Activated CD4-positive, alpha-beta T cell treated with anti-CD3 and anti-CD28 coated beads, Interleukin-2, amount 50 U/mL, for 4 hours (primary cell): ENCODE results near the gene WWC1.

Source experiments
- DNase-seq, 2 experiments: peaks; one replicate each; pipeline ENCODE4 v3.0.0-alpha.2; 2020

The WWC1 gene

DNA sequence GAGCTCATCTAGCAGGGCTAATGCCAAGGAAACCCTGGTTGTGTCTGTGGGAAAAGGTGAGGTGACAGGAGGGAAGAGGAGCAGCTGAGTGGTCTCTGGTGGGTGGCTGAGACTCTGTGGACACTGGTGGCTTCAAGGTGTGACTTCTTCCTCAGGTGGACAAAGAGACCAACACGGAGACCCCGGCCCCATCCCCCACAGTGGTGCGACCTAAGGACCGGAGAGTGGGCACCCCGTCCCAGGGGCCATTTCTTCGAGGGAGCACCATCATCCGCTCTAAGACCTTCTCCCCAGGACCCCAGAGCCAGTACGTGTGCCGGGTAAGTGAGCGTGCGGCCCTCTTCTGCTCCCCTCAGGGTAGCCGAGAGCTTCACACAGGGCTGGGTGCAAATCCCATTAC lies 163.8 kb downstream of the WWC1 start:
- DNase-seq, result no peak

DNA sequence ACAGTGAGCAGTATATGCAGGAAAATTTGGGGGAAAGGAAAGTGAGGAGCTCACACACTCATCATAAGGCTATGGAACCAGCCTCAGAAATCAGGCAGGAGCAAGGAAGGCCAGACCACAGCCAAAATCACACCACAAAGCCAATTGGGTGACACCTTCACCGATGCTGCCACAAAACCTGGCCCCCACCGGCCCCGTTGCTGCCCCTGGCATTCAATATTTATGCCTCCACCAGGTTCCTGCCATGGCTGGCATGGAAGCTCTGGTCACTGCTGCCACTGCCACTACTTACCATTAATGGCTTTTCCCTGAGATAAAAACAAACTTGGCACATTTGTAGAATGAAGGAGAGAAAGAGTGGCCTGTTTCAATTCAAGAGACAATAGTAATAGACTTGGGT lies 166.1 kb downstream of the WWC1 start:
- no peak for DNase-seq

DNA sequence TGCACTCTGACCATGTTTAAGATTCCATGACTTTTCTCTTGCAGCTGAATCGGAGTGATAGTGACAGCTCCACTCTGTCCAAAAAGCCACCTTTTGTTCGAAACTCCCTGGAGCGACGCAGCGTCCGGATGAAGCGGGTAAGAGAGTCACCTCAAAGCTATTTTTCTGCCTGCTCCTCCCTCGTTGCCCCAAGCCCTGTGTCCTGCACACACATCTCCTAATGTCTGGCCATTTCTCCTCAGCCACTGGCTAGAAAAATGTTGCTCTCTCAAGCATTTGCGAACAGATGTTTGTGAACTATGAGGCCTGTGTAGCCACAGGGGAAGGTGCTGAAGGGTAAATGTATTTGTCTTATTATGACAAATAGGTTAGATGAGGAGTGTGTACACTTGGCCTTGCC lies 169.2 kb downstream of the WWC1 start:
- DNase-seq, result no peak

DNA sequence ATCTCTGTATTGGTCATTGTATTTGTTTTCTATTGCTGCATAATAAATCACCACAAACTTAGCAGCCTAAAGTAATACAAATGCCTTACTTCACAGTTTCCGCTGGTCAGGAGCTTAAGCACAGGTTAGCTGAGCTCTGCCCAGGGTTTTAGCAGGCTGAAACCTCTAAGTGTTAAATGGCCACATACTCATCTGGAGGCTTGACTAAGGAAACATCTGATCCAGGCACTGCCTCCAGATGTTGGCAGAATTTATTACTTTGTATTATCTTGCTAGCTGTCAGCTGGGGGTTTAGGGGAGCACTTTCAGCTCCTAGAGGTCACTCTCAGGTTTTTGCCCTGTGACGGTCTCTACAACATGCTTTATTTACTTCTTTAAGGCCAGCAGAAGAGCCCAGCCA lies 171.6 kb downstream of the WWC1 start:
- DNase-seq, result no peak

DNA sequence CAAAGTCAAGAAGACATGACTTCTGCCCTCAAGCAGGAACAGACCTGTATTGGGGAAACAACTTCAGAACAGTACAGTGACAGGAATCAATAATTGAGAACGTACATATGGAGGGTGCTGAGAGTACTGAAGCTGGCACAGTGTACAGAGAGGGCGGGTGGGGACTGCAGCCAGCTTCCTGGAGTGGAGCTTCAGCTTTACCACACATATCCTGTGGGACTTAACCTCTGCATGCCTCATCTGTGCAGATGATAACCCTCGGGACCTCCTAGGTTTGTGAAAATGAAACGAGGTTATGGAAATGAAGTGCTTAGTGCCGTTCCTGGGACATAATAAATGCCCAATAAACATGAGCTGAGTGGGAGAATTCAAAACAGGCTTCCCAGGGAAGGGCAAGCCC lies 172.8 kb downstream of the WWC1 start:
- no peak for DNase-seq

DNA sequence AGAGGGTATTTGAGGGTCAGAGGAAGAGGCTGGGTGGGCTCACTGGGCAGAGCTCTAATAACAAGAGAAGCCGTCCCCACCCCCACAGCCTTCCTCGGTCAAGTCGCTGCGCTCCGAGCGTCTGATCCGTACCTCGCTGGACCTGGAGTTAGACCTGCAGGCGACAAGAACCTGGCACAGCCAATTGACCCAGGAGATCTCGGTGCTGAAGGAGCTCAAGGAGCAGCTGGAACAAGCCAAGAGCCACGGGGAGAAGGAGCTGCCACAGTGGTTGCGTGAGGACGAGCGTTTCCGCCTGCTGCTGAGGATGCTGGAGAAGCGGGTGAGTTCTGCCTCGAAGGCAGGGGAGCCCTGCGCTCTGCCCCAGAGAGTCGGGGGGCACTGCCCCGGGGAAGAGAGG lies 173.2 kb downstream of the WWC1 start:
- no peak for DNase-seq

DNA sequence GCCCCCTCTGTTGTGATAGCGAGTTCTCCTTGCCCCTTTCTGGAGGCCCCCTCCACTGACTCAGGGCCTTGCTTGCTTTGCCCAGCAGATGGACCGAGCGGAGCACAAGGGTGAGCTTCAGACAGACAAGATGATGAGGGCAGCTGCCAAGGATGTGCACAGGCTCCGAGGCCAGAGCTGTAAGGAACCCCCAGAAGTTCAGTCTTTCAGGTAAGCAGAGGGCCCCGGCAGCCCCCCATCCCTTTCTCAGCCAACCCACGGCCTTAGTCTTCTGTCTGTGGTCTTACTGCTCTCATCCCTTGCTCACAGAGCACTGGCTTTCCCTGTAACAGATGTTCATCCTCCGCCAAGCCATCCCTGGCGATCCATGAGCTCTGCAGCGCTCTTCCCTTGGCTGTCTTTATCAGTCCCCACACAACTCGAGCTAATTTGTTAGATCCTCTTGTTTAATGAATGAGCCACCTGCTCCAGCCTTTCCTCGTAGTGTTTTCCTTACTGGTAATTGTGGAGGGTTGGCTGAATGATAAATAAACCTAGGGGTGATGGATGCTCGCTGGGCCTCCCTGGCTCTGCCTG lies 176.4 kb downstream of the WWC1 start:
- no peak for DNase-seq

DNA sequence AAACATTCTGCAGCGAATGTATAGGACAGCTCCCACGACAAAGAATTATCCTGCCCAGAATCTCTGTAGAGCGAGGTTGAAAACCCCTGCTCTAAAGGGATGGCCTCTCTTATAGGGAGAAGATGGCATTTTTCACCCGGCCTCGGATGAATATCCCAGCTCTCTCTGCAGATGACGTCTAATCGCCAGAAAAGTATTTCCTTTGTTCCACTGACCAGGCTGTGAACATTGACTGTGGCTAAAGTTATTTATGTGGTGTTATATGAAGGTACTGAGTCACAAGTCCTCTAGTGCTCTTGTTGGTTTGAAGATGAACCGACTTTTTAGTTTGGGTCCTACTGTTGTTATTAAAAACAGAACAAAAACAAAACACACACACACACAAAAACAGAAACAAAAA lies 177.4 kb downstream of the WWC1 start:
- DNase-seq, result no peak

DNA sequence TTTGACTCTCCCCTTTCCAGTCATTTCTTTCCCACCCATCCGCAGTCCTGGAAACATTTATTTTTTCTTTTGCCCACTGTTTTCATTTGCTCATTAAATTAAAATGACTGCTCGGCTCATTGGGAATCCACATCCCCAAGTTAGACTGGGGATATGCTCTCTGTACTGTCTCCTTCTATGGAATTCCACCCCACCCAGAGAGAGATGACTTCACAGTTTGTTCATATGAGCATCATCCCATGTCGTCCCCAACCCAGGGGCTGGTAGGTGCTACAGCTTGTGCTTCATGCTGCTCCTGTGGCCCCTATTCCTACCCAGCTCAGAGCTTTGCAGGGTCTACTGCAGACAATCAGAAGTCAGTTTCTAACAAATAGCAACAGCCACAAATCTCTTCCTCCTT lies 178.4 kb downstream of the WWC1 start:
- no peak for DNase-seq

DNA sequence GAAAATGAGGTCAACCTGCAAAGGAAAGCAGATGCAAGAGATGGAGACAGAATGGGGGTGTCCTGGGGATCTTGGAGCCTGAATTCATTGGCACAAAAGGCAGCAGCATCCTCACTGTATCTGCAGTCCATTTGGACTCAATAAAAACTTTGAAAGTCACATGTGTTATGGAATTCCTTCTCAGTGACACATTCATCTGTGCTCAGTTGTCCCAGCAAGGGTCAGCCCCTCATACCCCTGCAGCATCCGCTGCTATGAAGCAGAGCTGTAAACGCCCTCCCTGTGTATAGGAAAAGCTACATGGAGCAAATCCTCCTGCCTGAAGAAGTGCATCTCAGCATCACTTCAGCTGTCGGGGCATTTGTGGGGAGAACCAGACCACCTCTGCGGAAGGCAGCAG lies 180.3 kb downstream of the WWC1 start:
- no peak for DNase-seq

DNA sequence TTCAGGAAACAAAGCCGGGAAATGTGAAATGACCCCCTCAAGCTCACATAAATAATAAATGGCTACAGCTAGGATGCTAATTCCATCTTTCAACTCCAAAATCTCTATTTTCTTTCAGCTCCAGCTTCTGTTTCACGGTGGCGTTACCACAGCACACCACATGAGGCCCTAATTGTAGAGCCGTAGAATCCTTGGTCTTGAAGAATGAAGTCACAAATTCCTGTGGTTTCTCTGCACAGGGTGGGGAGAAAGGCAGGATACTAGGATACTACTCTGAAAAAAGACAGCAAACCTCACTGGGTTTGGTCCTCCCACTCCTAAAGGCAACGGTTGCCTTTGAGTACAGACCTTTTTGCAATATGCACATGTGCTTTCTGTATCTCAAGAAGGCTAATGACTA lies 180.9 kb downstream of the WWC1 start:
- no peak for DNase-seq

DNA sequence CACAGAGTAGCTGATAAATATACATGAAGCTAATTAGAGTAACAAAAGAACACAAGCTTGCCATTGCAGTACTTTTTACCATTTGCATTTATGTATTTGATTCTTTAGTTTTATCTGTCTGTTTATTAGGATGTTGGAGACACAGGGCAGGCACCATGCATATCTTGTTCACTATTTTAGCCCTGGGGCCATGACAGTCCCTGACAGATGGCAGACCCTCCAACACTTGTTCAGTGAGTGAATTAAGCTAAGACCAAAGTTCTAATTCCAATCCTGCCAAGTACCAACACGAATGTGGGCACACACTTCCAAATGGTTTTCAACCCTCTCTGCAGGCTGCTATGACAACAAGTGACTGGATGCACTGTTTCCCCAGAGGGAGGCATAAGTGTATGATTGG lies 182.9 kb downstream of the WWC1 start:
- DNase-seq, result no peak

DNA sequence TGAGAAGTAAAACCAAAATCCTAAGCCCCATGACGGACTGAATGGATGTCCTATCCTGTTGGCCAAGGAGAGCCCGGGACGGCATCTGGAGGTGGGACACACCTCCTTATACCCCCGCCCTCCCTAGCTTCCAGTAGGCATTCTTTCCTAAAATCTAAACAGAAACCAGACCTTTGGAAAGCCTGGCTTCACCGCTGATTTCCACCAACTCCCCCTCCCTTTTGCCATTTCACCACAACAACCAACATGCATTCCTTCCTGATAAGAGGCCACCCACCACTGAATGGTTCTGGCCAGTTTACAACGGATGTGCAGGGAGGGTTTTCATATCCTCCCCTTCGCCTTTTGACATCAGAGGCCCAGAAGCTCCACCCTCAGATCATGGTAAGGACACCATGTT lies 185.6 kb downstream of the WWC1 start:
- DNase-seq, result no peak

DNA sequence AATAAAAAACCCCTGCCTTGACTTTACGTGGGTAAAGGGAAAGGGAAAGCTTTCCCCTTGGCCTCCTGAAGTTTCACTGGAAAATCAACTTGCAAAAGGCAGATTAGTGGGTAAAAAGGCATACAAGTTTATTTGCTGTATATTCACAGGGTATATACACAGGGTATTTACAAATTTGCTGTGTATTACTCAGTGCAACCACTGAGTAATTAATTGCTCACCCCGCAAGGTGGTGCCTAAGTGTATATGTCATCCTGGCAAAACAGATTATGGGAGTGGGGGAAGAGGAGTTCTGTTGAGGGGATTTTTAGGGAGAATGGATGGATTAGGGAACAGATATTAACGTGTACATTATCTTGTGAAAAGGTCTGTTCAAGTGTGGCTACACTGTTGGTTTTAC lies 187.7 kb downstream of the WWC1 start:
- no peak for DNase-seq

DNA sequence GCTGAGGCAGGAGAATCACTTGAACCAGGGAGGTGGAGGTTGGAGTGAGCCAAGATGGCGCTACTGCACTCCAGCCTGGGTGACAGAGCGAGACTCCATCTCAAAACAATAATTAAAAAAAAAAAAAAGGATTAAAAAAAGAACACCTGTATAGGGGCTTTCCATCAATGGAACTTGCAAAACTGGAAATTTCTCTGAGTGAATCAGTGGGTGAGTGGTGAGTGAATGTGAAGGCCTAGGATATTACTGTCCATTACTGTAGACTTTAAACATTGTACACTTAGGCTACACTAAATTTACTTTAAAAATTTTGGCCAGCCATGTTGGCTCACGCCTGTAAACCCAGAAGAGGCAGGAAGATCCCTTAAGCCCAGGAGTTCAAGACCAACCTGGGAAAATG lies 189.2 kb downstream of the WWC1 start:
- no peak for DNase-seq

DNA sequence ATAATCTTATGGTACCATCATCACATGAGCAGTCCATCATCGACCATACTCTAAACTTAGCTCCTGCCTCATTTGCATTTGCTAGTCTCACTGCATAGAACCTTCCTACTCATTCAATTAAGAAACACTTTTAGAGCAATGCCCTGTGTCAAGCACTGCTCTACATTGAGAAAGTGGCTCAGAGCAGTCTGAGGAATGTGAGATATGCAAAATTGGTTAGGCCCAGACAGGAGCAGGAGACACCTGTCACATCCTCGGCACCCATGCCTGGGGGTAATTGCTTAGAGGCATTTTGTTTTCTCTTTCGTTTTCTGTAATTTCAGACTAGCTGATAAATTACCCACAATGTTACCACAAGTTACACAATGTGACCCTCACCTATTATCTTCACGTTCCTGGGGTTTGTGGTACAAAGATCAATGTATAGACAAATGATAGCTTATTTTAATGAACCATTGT lies 189.9 kb downstream of the WWC1 start:
- DNase-seq, result no peak

DNA sequence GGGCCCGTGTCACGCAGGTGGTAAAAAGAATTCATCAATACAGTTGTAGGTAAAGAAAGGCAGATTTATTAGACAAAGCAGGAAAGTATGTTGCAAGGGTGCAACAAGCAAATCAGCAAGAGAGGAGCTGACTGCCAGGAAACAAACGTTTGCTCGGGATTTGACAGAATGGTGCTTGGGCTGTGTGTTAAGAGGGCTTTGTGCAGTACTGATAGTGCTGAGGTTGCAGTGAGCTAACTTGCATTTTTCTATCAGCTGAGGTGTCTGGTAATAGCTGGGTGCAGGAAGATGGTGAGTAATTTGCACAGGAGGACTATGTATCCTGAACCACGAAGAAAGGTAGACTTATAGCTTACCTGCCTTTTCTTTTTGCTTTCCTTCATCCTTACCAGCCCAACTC lies 190.9 kb downstream of the WWC1 start:
- no peak for DNase-seq

DNA sequence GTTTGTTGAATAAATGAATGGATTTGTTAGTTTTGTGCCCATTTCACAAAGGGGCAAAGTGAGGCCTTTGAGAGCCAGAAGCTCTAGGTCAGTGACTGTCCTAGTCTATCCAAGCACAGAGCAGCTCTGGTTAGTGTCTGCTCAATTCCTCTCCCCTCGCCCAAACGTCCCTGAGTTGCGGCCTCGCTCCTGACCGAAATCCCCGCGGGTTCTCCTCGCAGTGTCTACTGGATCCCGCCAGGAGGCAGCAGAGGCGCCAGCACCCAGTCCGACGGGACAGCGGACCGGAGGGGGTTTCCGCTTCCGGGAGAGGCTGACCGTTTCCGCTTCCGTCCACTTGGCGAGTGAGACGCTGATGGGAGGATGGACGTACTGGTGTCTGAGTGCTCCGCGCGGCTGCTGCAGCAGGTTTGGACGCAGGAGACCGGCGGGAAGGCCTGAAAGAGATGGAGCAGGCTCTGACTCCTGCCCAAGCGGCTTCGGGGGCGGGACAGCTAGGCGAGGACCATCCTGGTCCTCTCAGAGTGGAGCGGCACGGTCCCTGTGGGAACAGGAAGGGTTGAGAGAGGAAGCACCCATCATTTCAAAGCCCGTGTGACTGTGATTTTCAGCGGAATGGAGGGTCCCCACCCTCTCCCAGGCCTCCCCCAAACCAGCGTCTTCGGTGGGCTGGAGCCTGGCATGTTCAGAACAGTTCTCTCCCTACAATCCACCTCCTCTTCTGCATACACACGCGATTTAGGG lies 194.9 kb downstream of the WWC1 start, which contains the start of gene RARS1:
TSS of gene RARS1 (plus strand) at position 336 of the 744 bp plus-strand sequence. CDS start at position 364, 28 bp downstream.
- peak; percentile 81 to 83 for DNase-seq

DNA sequence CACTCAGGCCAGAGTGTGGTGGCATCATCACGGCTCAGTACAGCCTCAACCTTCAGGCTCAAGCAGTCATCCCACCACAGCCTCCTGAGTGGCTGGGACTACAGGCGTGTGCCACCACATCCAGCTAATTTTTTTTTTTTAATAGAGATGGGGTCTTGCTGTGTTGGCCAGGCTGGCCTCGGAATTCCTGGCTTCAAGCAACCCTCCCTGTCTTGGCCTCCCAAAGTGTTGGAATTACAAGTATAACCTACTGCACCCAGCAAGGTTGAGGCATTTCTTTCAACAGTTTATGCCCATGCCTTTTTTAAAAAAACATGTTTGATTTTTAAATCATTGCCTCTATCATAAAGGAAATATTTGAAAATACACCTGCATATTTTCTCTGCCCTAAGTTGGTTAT lies 197.6 kb downstream of the WWC1 start:
- no peak for DNase-seq

DNA sequence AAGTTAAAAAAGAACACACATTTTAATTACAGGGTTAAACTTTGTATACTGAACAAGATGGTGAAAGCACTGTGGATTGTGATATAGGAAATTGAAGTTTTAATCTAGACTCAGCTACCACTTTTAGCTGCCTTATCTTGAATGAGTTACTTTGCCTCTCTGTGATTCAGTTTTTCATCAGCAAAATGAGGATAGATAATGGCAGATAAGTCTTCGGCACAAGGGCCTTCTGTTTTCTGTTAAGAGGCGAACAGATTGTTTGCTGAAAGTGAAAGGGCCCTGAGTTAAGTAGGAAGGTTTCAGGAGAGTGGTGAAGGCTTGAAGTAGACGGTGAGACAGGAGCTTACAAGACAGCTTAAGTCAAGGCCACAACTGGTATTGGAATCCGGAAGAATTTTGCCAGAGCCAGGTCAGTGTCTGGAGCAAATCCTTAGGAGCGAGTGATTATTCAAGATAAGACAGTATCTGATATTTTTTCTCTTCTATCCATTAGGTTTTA lies 202.7 kb downstream of the WWC1 start:
- no peak for DNase-seq

DNA sequence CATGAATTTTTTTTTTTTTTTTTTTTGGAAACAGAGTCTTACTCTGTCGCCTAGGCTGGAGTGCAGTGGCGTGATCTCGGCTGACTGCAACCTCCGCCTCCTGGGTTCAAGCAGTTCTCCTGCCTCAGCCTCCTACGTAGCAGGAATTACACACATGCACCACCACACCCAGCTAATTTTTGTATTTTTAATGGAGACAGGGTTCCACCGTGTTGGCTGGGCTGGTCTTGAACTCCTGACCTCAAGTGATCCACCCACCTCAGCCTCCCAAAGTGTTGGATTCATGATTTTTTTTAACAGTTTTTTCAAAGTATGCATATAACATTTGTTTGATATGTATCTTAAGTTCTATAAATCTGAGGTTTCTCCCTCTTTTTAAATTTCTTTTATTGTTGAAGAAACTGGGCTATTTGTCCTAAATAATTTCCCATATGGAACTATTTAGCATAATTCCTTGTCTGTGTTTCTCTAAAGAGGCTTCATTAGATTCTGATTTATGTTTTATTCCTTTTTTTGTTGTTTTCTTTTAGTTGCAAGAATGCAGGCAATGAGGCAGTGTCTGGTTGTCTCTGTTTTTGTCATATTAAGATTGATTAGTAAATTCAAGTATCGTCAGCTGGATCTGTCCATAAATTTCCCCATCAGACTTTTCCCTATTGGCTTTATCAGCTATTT lies 211.3 kb downstream of the WWC1 start:
- no peak for DNase-seq

DNA sequence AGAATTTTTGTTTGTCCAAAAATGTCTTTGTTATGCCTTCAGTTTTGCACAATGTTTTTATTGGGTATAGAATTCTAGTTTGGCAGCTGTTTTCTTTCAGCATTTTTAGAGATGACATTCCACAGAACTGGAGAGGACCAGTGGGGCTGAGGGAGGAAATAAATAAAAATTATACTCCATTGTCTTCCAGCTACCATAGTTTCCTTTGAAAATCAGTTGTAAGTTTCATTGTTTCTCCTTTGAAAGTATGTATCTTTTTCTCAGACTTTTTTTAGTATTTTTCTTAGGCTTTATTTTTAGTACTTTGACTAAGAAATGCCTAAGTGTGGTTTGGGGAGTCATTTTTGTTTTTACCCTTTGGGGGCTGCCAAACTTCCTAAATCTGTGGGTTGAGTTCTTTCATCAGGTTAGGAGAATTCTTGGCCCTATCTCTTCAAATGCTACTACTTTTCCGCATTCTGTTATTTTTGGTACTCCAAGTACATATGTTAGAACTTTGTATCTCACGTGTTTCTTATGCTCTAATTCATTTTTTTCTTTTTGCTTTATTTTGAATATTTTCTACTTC lies 222.5 kb downstream of the WWC1 start:
- no peak for DNase-seq
